ENCODE results near the gene ALKBH8. TPM values are rescaled to one million over a fixed set of nuclear protein-coding genes. Genes with fewer than 3 reads are reported as not detected.

Gene ALKBH8
- total RNA-seq, 1 experiment from 2014 or later, result 9.1 TPM

DNA sequence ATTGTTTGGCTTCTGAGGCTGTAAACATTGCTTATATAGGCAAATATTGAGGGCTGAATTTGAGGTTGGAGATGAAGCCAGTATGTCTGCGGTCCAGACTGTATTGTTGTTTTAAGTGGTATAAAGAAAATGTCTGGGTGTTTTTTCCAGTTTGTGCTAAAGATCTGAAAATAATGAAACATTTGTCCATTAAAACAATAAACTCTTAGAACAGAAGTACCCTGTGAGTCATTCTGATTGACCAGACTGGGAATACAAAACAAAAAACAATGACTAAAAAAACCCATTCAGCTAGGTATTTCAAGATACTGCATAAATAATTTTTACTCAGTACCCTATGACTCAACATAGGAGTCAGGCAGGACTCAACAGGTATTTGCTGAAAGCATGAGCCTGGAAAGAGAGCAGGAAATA is 20.4 kb downstream of the ALKBH8 start:
- in situ Hi-C loops (cut with HindIII; ENCODE audit: low pct_unique_long_range_greater_than_20kb, low sequenced_read_pairs) (no loop called here), intact Hi-C loops (cut with micrococcal nuclease; ENCODE audit: unreplicated experiment) (no loop called here)
- ChIA-PET POLR2A (no interaction called here), CTCF (interaction anchor here (0.6 to 0.7 kb wide), 4 partner anchors 54 to 279 kb away, joined by 3 to 7 read pairs (median 6); no protein-coding TSS in a partner anchor)
- DNase-seq (ENCODE audit: low read depth, low spot score), result no peak
- peak; percentile 80 for ATAC-seq
- Histone ChIP-seq H3K4me1 (ENCODE audit: control insufficient read depth, insufficient read depth, low read length) (peaks cover 10% of the 10 kb centered on the region; the same call in 1 of the 2 replicates), H3K27ac (ENCODE audit: low read length) (no peak overlapping the region), H3K36me3 (ENCODE audit: control insufficient read depth, insufficient read depth, low read length) (no peaks in the 10 kb centered on the region), H3K9me3 (ENCODE audit: control insufficient read depth, insufficient read depth, low read depth, low read length) (no peaks in the 10 kb centered on the region), H3K27me3 (ENCODE audit: control insufficient read depth, insufficient read depth, low read length) (no peaks in the 10 kb centered on the region), H3K4me3 (ENCODE audit: low read depth in 2 of 2, low read length in 2 of 2) (no peak overlapping the region)
- BruUV-seq (replicated peaks), result no TSS peak
- TF ChIP-seq CTCF (IDR thresholded peaks at IDR 0.05), result no peak
- TF ChIP-seq TCF7L2 (IDR thresholded peaks at IDR 0.05; ENCODE audit: low read depth, low read length), result no peak
- no peak for TF ChIP-seq POLR2AphosphoS5 (IDR thresholded peaks at IDR 0.05; ENCODE audit: low read depth, low read length)
- no peak for TF ChIP-seq REST (IDR thresholded peaks at IDR 0.05; ENCODE audit: insufficient read depth in 1 of 2, low read depth in 2 of 2, low read length in 1 of 2)
- TF ChIP-seq SIN3A (IDR thresholded peaks at IDR 0.05; ENCODE audit: borderline replicate concordance, insufficient read depth, low read depth, low read length), result no peak

- TF ChIP-seq SIN3A (IDR thresholded peaks at IDR 0.05; ENCODE audit: borderline replicate concordance, insufficient read depth, low read depth, low read length) (no peak), TCF7L2 (IDR thresholded peaks at IDR 0.05; ENCODE audit: low read depth, low read length) (no peak), CTCF (IDR thresholded peaks at IDR 0.05) (no peak), REST (IDR thresholded peaks at IDR 0.05; ENCODE audit: insufficient read depth in 1 of 2, low read depth in 2 of 2, low read length in 1 of 2) (no peak), POLR2AphosphoS5 (IDR thresholded peaks at IDR 0.05; ENCODE audit: low read depth, low read length) (no peak)
- ATAC-seq, result no peak
- Histone ChIP-seq H3K9me3 (ENCODE audit: control insufficient read depth, insufficient read depth, low read depth, low read length) (no peaks in the 10 kb centered on the region), H3K36me3 (ENCODE audit: control insufficient read depth, insufficient read depth, low read length) (no peaks in the 10 kb centered on the region), H3K4me3 (ENCODE audit: low read depth in 2 of 2, low read length in 2 of 2) (no peak overlapping the region), H3K27ac (ENCODE audit: low read length) (no peak overlapping the region), H3K27me3 (ENCODE audit: control insufficient read depth, insufficient read depth, low read length) (no peaks in the 10 kb centered on the region), H3K4me1 (ENCODE audit: control insufficient read depth, insufficient read depth, low read length) (no peaks in the 10 kb centered on the region)
- CTCF ChIA-PET, result no interaction called here
- POLR2A ChIA-PET, result no interaction called here
- DNase-seq (ENCODE audit: low read depth, low spot score), result no peak
- in situ Hi-C loops (cut with HindIII; ENCODE audit: low pct_unique_long_range_greater_than_20kb, low sequenced_read_pairs) (no loop called here), intact Hi-C loops (cut with micrococcal nuclease; ENCODE audit: unreplicated experiment) (no loop called here)
- BruUV-seq (replicated peaks), result no TSS peak
Observed at GRCh38 chr11:107538821-107539220, 26.7 kb downstream of the ALKBH8 start.

Data from Panc1 (cell line).